ENCODE measurements around the gene NUMBL.
A peak's percentile ranks its signal among the peaks of the same experiment; 100 is the strongest.

NUMBL gene

DNA sequence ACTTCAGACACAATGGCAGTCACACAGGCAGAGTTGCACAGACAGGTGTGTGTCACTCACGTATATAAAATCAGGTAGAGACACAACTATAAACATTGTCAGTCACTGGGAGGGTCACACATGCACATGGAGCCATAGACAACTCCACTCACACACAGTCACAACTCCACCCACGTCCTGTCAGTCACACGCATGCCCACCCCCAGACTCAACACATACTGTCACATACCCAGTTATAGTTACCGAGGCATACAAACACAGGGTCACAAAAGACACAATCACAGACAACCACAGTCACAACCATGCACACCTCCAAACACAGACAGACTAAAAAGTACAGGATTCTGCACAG is 1.5 kb downstream of the NUMBL start:
- no peak for DNase-seq

DNA sequence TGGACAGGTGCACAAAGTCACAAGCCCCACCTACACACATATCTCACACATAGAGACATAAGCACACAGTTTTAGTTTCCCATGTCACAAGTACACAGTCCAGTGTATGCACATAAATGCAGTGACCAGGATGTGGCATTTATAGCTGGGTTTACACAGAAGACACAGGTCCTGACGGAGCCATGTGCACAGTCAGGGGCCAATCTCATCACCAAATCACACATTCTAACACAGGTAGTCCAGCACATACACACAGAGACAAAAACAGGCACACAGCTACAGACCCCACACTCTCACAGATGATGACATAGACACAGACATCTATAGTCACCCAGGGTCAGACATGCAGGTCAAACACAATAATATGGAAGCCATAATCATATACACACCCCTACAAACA is 2.1 kb downstream of the NUMBL start:
- DNase-seq = no peak

GRCh38 chr19:40687525-40688016 is 2.9 kb downstream of the NUMBL start:
- no peak for DNase-seq

DNA sequence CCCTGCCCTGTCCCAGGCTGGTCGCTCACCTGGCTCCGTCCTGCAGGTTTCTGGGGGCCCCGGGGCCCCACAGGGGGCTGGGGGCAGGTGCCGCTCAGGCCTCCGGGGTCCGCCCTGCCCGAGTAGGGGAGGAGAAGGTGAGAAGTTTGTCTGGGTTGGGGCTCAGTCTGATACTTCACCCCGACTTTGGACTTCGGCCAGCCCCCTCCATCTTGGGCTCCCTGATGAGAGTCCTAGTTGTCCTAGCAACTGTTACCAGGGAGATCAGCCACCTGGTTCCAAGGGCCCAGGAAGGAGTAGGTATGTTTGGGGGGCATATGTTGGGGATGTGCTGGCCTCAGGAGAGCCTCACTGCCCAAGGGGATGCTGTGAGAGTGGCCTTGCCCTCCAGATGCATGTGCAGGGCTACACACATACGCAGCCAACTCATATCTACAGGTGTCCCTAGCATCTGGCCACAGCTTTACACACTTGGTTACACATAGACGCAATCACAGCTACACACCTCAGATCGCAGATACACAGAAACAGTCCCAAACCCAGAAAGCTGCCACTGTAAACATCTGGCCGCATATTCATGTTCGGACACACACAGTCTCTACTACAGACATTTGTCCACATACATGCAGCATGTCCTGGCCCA is 3.4 kb downstream of the NUMBL start:
- no peak for DNase-seq

DNA sequence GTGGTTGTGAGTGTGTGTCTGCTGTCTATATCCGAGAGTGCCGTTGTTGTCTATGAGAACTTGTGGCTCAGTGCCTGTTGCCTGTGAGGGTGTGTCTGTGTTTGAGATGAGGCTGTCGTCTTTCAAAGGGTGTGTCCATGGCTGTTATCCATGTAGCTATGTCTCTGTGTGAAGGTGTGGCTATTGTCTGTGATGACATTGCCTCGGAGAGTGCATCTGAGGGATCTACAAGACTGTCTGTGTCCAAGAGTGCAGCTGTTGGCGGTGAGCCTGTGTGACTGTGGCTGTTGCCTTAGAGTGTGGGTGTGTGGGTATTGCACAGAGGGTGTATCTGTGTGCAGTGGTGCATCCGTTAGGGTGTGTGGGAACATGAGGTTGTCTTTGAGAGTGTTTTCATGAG is 4.9 kb downstream of the NUMBL start:
- no peak for DNase-seq

DNA sequence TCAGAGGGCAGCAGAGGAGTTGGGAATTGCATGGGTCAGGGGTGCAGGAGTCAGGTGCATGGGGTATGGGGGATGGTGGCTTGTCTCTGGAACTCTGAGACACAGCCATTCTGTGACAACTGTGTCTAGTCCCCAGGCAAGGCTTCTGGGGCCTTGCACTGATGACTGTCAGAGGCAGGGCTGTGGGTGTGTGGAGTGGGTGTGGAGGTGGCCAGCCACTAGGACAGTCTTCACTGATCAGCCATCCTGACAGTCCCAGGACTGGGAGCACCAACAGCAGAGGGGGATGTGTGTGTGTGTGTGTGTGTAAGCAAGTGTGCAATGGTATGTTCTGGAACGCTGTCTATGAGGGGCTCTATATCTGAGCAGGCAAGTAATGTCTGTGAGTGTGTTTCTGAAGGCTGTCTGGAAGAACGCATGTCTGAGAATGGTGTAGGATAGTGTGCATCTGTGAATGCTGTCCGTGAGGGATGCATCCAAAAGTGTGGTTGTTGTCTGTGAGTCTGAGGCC is 5.4 kb downstream of the NUMBL start:
- DNase-seq = no peak

DNA sequence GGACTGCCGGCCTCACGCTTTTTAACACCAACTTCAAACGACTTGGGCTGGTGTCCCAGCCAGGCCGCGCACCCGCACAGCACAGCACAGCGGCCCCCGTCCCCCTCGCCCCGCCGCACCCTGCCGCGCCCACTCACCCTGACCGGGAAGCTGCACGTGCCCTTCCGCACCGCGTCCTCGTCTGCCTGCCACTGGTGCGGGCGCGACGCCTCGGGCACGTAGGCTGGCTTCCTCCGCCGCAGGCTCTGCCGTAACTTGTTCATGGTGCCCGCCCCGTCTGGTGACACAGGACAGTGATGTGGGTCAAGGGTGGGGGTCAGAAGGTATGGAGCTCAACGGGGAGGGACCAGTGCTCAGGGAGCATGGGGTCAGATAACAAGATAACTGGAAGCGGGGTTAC is 6.2 kb downstream of the NUMBL start:
- DNase-seq = no peak

- no peak for DNase-seq
Observed at GRCh38 chr19:40683437-40683836, 7.0 kb downstream of the NUMBL start.

DNA sequence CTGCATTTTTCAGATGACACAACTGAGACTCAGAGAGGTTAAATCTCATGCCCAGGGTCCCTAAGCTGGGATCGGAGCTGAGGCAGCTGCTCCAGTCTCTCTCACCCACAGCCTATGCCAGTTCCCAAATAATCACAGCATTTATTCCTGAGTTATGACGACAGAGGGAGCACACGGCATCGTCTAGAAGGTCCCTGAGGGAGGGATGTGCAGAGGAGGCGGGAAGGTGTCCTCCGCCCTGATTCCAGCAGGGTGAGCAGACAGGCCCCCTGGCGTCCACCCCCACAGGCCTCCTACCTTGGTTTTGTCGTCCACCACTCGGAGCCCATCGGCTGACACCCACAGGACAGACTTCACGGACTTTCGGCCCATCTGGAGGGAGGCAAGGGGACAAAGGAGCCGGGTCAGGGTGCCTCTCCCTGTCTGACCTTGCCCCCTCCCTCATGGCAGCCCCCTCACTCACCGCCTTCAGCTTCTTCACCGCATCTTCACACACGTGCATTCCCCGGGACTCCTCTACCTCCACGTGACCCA is 8.0 kb downstream of the NUMBL start:
- no peak for DNase-seq

- no peak for DNase-seq
Observed at GRCh38 chr19:40681039-40681438, 9.4 kb downstream of the NUMBL start.

- DNase-seq = no peak
Observed at GRCh38 chr19:40677156-40677555, 13.3 kb downstream of the NUMBL start.

GRCh38 chr19:40674291-40674690 is 16.2 kb downstream of the NUMBL start:
- DNase-seq = no peak

DNA sequence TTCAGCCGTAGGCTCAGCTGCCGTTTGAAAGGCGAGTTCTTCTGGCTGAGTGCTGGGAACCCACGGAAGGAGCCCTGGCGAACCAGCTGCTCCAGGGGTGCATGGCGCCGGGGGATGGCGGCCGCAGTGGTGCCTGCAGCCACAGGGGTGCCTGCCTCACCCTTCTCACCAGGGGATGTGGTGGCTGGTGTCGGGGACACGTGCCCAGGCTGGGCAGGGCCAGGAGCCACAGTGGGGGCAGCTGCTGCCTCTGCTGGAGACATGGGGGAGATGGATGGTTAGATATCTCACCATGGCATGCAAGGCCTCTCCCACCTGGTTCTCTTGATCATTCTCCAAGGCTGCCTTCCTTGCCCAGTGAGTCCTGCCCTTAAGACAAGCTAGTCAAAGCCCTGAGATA is 17.1 kb downstream of the NUMBL start:
- no peak for DNase-seq

GRCh38 chr19:40672573-40673299 is 17.7 kb downstream of the NUMBL start:
- DNase-seq = no peak

- no peak for DNase-seq
Observed at GRCh38 chr19:40672038-40672437, 18.4 kb downstream of the NUMBL start.

- DNase-seq = peak in 1 of 2 donors; percentile 39
Observed at GRCh38 chr19:40671404-40671803, 19.0 kb downstream of the NUMBL start.

DNA sequence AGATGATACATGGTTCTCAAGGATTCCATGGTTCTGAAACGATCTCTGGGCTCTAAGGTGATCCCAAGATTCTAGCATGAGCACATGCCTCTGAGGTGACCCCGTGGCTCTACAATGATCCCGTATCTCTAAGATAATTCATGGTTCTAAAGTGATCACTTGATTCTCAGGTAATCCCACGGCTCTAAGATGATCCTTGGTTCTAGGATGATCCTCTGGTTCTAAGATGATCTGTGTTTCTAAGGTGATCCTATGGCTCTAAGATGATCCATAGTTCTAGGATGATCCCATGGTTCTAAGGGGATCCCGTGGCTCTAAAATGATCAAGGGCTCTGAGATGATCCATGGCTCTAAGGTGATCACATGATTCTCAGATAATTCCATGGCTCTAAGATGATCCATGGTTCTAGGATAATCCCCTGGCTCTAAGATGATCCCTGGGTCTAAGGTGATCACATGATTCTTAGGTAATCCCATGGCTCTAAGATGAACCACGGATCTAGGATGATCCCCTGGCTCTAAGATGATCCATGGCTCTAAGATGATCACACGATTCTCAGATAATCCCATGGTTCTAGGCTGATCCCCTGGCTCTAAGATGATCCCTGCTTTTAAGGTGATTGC is 21.3 kb downstream of the NUMBL start:
- no peak for DNase-seq

- no peak for DNase-seq
Observed at GRCh38 chr19:40667602-40668001, 22.8 kb downstream of the NUMBL start.

- DNase-seq = no peak
Observed at GRCh38 chr19:40666803-40667438, 23.5 kb downstream of the NUMBL start.

DNA sequence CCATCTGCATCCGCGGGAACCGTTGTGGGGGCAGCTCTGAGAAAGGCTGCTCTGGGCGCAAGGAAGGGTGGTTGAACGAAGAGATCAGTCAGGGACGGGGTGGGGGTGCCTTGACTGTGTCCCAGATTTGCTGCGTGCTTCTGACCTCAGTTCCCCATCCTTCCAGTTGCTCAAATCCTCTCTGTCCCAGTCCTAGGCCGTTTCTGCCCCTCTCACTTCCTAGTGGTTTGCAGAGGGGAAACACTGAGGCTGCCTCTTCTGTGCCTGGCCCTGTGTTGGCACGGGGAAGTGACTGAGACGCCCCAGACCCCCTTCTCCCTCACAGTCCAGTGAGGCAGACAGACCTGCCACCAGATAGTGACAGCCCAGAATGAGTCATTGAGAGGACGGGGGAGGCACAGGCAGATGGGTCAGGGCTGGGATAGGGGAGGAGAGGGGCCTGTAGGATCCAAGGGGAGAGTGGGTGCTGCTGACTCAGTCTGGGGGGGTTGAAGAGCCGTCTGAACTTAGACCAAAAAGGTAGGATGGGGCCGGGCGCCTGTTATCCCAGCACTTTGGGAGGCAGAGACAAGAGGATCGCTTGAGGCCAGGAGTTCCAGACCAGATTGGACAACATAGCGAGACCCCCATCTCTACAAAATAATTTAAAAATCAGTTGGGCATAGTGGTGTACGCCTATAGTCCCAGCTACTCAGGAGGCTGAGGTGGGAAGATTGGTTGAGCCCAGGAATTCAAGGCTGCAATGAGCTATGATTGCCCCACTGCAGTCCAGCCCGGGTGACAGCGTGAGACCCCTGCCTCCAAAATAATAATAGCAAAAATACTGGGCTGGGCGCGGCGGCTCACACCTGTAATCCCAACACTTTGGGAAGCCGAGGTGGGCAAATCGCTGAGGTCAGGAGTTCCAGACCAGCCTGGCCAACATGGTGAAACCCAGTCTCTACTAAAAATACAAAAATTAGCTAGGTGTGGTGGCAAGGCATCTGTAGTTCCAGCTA is 26.5 kb downstream of the NUMBL start:
- no peak for DNase-seq

DNA sequence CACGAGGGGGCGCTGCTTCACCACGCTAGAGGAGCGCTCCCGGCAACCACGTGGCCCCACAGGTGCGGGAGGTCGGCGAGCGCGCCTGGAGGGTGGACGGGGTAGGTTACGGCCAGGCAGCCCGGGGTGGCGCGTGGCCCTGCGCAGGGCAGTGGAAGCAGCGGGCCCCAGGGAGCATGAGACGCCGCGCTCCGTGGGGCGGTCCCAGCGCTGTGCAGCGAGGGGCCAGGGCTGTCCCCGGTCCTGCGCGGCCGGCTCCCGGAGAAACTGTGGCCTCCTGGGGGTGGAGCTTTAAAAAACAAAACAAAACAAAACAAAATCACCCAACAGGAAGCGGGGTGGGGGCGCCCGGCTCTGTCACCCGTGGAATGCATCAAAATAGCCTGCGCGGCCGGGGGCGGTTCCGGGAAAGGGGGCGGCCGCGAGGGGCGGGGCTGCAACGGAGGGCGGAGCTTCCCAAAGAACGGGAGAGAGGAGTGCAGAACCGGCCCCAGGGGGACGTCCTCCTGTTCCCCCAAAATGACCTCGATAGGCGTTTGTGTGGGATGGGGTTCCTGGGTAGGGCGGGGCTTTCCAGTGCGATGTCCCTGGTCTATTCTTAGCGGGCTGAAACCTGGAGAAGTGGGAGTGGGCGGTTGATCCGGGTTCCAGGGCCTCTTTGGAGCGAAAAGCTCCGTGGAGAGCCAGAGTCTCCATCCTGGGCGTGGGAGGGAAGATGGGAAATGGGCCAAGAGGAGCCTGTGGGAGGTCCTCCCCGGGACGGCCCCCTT is 27.3 kb downstream of the NUMBL start:
- DNase-seq = peak; percentile 50 to 71
